WTC11 (cell line): Measurements from ENCODE around the gene NEFH. TPM values are rescaled to one million over a fixed set of nuclear protein-coding genes. Genes with fewer than 3 reads are reported as not detected.

Experiments
- ATAC-seq: fragments of 200-7000 bp; cut with Tn5 transposase; 2 replicates; pipeline ENCODE4 v1.10.0; 2021; ENCODE audit warnings: mild to moderate bottlenecking, moderate library complexity
- CTCF ChIA-PET: fragments of 300-600 bp; sonication (Branson Sonifier 250); formaldehyde crosslinking; loops from one replicate; lab custom pipeline; 2021; ENCODE audit warnings: antibody characterized with exemption; lab: Charles Lee
- POLR2A ChIA-PET: fragments of 350-600 bp; sonication (Branson Sonifier 250); formaldehyde crosslinking; loops from one replicate; lab custom pipeline; 2021; ENCODE audit warnings: antibody characterized with exemption; lab: Charles Lee
- DNase-seq: peaks from one replicate; pipeline ENCODE4 v3.0.0; 2021; ENCODE audit warnings: low spot score
- H3K27ac Mint-ChIP-seq: 2 replicates; pipeline ENCODE4 v1.8.0; 2021; ENCODE audit warnings: mixed read lengths
- H3K27me3 Mint-ChIP-seq: 2 replicates; pipeline ENCODE4 v1.8.0; 2021; ENCODE audit warnings: low read depth, mild to moderate bottlenecking, moderate library complexity, mixed read lengths
- H3K36me3 Mint-ChIP-seq: 2 replicates; pipeline ENCODE4 v1.8.0; 2021; ENCODE audit warnings: mixed read lengths
- H3K4me1 Mint-ChIP-seq: 2 replicates; pipeline ENCODE4 v1.8.0; 2022; ENCODE audit warnings: mixed read lengths
- H3K4me3 Mint-ChIP-seq: 2 replicates; pipeline ENCODE4 v1.8.0; 2021; ENCODE audit warnings: mild to moderate bottlenecking, moderate library complexity, mixed read lengths
- H3K9me3 Mint-ChIP-seq: 2 replicates; pipeline ENCODE4 v1.8.0; 2021; ENCODE audit warnings: mixed read lengths
- AFF4 ChIP-seq: sonication (generic); formaldehyde crosslinking; IDR thresholded peaks from 2 replicates; pipeline ENCODE4 v1.8.1; 2023; ENCODE audit warnings: mild to moderate bottlenecking, missing genetic modification reagents, borderline replicate concordance
- ARID4B ChIP-seq: sonication (generic); formaldehyde crosslinking; IDR thresholded peaks from 2 replicates; pipeline ENCODE4 v1.8.0; 2023; ENCODE audit warnings: missing genetic modification reagents, mild to moderate bottlenecking, borderline replicate concordance
- ATF6 ChIP-seq: sonication (generic); formaldehyde crosslinking; IDR thresholded peaks from 2 replicates; pipeline ENCODE4 v1.8.1; 2023; ENCODE audit warnings: mild to moderate bottlenecking, missing genetic modification reagents
- CDX4 ChIP-seq: fragments of 250-450 bp; sonication (Bioruptor Pico); IDR thresholded peaks from 2 replicates; pipeline ENCODE4 v1.9.0; 2021; ENCODE audit warnings: moderate library complexity, mild to moderate bottlenecking, inconsistent platforms, borderline replicate concordance
- CTCF ChIP-seq: fragments of 200-600 bp; IDR thresholded peaks from 2 replicates; pipeline ENCODE4 v1.8.0; 2022; ENCODE audit warnings: antibody characterized with exemption
- E2F1 ChIP-seq: sonication (generic); formaldehyde crosslinking; IDR thresholded peaks from 2 replicates; pipeline ENCODE4 v1.8.0; 2022; ENCODE audit warnings: mild to moderate bottlenecking, missing genetic modification reagents
- EMX1 ChIP-seq: fragments of 250-450 bp; sonication (Bioruptor Pico); IDR thresholded peaks from 2 replicates; pipeline ENCODE4 v1.8.0; 2021; ENCODE audit warnings: mild to moderate bottlenecking
- ESRRA ChIP-seq: sonication (generic); formaldehyde crosslinking; IDR thresholded peaks from 2 replicates; pipeline ENCODE4 v1.8.1; 2022; ENCODE audit warnings: mild to moderate bottlenecking, missing genetic modification reagents, borderline replicate concordance
- FOXP4 ChIP-seq: sonication (generic); formaldehyde crosslinking; IDR thresholded peaks from 2 replicates; pipeline ENCODE4 v1.8.0; 2022; ENCODE audit warnings: mild to moderate bottlenecking, missing genetic modification reagents
- GABPB1 ChIP-seq: sonication (generic); formaldehyde crosslinking; IDR thresholded peaks from 2 replicates; pipeline ENCODE4 v1.8.1; 2023; ENCODE audit warnings: mild to moderate bottlenecking, missing genetic modification reagents
- GRHL2 ChIP-seq: fragments of 250-450 bp; sonication (Bioruptor Pico); IDR thresholded peaks from 2 replicates; pipeline ENCODE4 v1.8.0; 2022; ENCODE audit warnings: mild to moderate bottlenecking, moderate library complexity; ENCODE audit not compliant: insufficient replicate concordance, severe bottlenecking
- JAZF1 ChIP-seq: fragments of 250-450 bp; sonication (Bioruptor Pico); IDR thresholded peaks from 2 replicates; pipeline ENCODE4 v1.9.0; 2021; ENCODE audit warnings: moderate library complexity, mild to moderate bottlenecking, inconsistent platforms
- MAX ChIP-seq: sonication (generic); formaldehyde crosslinking; IDR thresholded peaks from 2 replicates; pipeline ENCODE4 v1.8.0; 2022; ENCODE audit warnings: mild to moderate bottlenecking, missing genetic modification reagents
- MYBL2 ChIP-seq: sonication (generic); formaldehyde crosslinking; IDR thresholded peaks from 2 replicates; pipeline ENCODE4 v1.8.1; 2023; ENCODE audit warnings: mild to moderate bottlenecking, moderate library complexity, missing genetic modification reagents
- NFE2L1 ChIP-seq: sonication (generic); formaldehyde crosslinking; IDR thresholded peaks from 2 replicates; pipeline ENCODE4 v1.8.1; 2023; ENCODE audit warnings: missing genetic modification reagents
- SMAD3 ChIP-seq: sonication (generic); formaldehyde crosslinking; IDR thresholded peaks from 2 replicates; pipeline ENCODE4 v1.8.0; 2022; ENCODE audit warnings: missing genetic modification reagents, mild to moderate bottlenecking, borderline replicate concordance
- SOX15 ChIP-seq: fragments of 250-450 bp; sonication (Bioruptor Pico); IDR thresholded peaks from 2 replicates; pipeline ENCODE4 v1.9.0; 2021; ENCODE audit warnings: mild to moderate bottlenecking
- TEAD4 ChIP-seq: sonication (generic); formaldehyde crosslinking; IDR thresholded peaks from 2 replicates; pipeline ENCODE4 v1.8.0; 2022; ENCODE audit warnings: mild to moderate bottlenecking, missing genetic modification reagents
- ZMAT4 ChIP-seq: fragments of 250-450 bp; sonication (Bioruptor Pico); IDR thresholded peaks from 2 replicates; pipeline ENCODE4 v1.9.0; 2021; ENCODE audit warnings: mild to moderate bottlenecking
- ZNF232 ChIP-seq: sonication (generic); formaldehyde crosslinking; IDR thresholded peaks from 2 replicates; pipeline ENCODE4 v1.8.0; 2022; ENCODE audit warnings: mild to moderate bottlenecking, missing genetic modification reagents
- total RNA-seq: library from RNA; stranded (reverse); gene quantifications from 3 replicates; pipeline ENCODE4 v1.2.3, GENCODE V29; 2021

The NEFH gene
- total RNA-seq, 1 experiment from 2014 or later: 2.6 TPM

GRCh38 chr22:29485448-29485847 is 5.4 kb downstream of the NEFH start (continued):
- no peak for TF ChIP-seq TEAD4 (CRISPR knock-in tag)
- TF ChIP-seq FOXP4: no peak
- no peak for TF ChIP-seq ZMAT4 (CRISPR knock-in tag)
- TF ChIP-seq EMX1: no peak
- TF ChIP-seq AFF4: no peak
- no peak for TF ChIP-seq GRHL2 (CRISPR knock-in tag)
- no peak for TF ChIP-seq JAZF1
- no peak for TF ChIP-seq SMAD3
- no peak for TF ChIP-seq CTCF
- TF ChIP-seq ZNF232 (CRISPR knock-in tag): no peak

- no peak overlapping the region for H3K27ac Mint-ChIP-seq
- H3K4me3 Mint-ChIP-seq: no peak overlapping the region
- DNase-seq (no peak), ATAC-seq (no peak)
- H3K36me3 Mint-ChIP-seq: peaks cover 27% of the 10 kb centered on the region
- 0 out of 2 replicates have a peak, but pooled peaks cover 3% of the 10 kb centered on the region for H3K9me3 Mint-ChIP-seq
- H3K27me3 Mint-ChIP-seq: peaks cover 7% of the 10 kb centered on the region
- CTCF ChIA-PET: no interaction called here
- POLR2A ChIA-PET: no interaction called here
- H3K4me1 Mint-ChIP-seq: peaks cover 1% of the 10 kb centered on the region; the same call in 1 of the 2 replicates
- TF ChIP-seq MAX (CRISPR knock-in tag) (no peak), TEAD4 (CRISPR knock-in tag) (no peak), E2F1 (no peak), MYBL2 (no peak), ARID4B (CRISPR knock-in tag) (no peak), ESRRA (no peak), SOX15 (CRISPR knock-in tag) (no peak), NFE2L1 (CRISPR knock-in tag) (no peak), ATF6 (no peak), CDX4 (CRISPR knock-in tag) (no peak), GABPB1 (no peak)
Measured at GRCh38 chr22:29487426-29487986, 7.5 kb downstream of the NEFH start.
